ENCODE measurements around the gene CEMIP. TPM values are rescaled to one million over a fixed set of nuclear protein-coding genes. Genes with fewer than 3 reads are reported as not detected.

CEMIP gene
- polyA plus RNA-seq, 1 donor (not counting 4 experiments of a cell fraction or from before 2014, with no cell fraction given): 2.3 TPM

- TF ChIP-seq EZH2 (IDR thresholded peaks at IDR 0.05; ENCODE audit: low read length) (no peak), CTCF (optimal IDR thresholded peaks at IDR 0.05 in 1 of 3, IDR thresholded peaks at IDR 0.05 in 1 of 3, conservative IDR thresholded peaks at IDR 0.05 in 1 of 3; ENCODE audit: extremely low read depth in 1 of 3, insufficient read depth in 2 of 3, low read length in 3 of 3) (no peak)
- no peak for FAIRE-seq
- dilution Hi-C loops (cut with MboI; ENCODE audit: extremely low pct_ligation_motif_present, low sequenced_read_pairs): no loop called here
Measured at GRCh38 chr15:80895965-80896364, 116.8 kb downstream of the CEMIP start.

GRCh38 chr15:80898040-80898439, 118.9 kb downstream of the CEMIP start:
- Histone ChIP-seq H3K9me1 (ENCODE audit: control insufficient read depth, extremely low read depth, insufficient read depth, low read length) (no peaks in the 10 kb centered on the region), H3K79me2 (ENCODE audit: control insufficient read depth, insufficient read depth, low read length) (no peaks in the 10 kb centered on the region), H3K4me1 (ENCODE audit: control insufficient read depth, extremely low read depth, insufficient read depth, low read length) (no peaks in the 10 kb centered on the region), H3K9me3 (ENCODE audit: control insufficient read depth, low read depth, low read length) (no peaks in the 10 kb centered on the region), H3K4me3 (ENCODE audit: control insufficient read depth in 2 of 3, extremely low read depth in 1 of 3, insufficient read depth in 2 of 3, low read depth in 1 of 3, low read length in 3 of 3) (no peak overlapping the region), H3K36me3 (ENCODE audit: control insufficient read depth in 2 of 2, extremely low read depth in 1 of 2, insufficient read depth in 2 of 2, low read length in 2 of 2) (no peaks in the 10 kb centered on the region), H3K27me3 (ENCODE audit: control insufficient read depth, extremely low read depth, insufficient read depth, low read length) (no peaks in the 10 kb centered on the region), H4K20me1 (ENCODE audit: control insufficient read depth, extremely low read depth, insufficient read depth, low read length) (no peaks in the 10 kb centered on the region), H3K9ac (ENCODE audit: control insufficient read depth, extremely low read depth, insufficient read depth, low read length) (no peak overlapping the region), H2AFZ (ENCODE audit: control insufficient read depth, low read length) (no peak overlapping the region), H3K4me2 (ENCODE audit: control insufficient read depth, extremely low read depth, insufficient read depth, low read depth, low read length) (no peak overlapping the region), H3K27ac (ENCODE audit: control insufficient read depth, insufficient read depth, low read length) (no peak overlapping the region)
- DNase-seq (ENCODE audit: low read depth, low spot score) (no peak), FAIRE-seq (no peak)
- TF ChIP-seq EZH2 (IDR thresholded peaks at IDR 0.05; ENCODE audit: low read length): no peak
- no peak for TF ChIP-seq CTCF (optimal IDR thresholded peaks at IDR 0.05 in 1 of 3, IDR thresholded peaks at IDR 0.05 in 1 of 3, conservative IDR thresholded peaks at IDR 0.05 in 1 of 3; ENCODE audit: extremely low read depth in 1 of 3, insufficient read depth in 2 of 3, low read length in 3 of 3)
- dilution Hi-C loops (cut with MboI; ENCODE audit: extremely low pct_ligation_motif_present, low sequenced_read_pairs): no loop called here

More at GRCh38 chr15:80895965-80896364, 116.8 kb downstream of the CEMIP start:
- no peaks in the 10 kb centered on the region for H3K9me1 ChIP-seq (ENCODE audit: control insufficient read depth, extremely low read depth, insufficient read depth, low read length)
- H3K9ac ChIP-seq (ENCODE audit: control insufficient read depth, extremely low read depth, insufficient read depth, low read length): no peak overlapping the region
- no peak for DNase-seq (ENCODE audit: low read depth, low spot score)
- no peaks in the 10 kb centered on the region for H3K4me1 ChIP-seq (ENCODE audit: control insufficient read depth, extremely low read depth, insufficient read depth, low read length)
- no peaks in the 10 kb centered on the region for H3K27me3 ChIP-seq (ENCODE audit: control insufficient read depth, extremely low read depth, insufficient read depth, low read length)
- H3K4me2 ChIP-seq (ENCODE audit: control insufficient read depth, extremely low read depth, insufficient read depth, low read depth, low read length): no peak overlapping the region
- no peaks in the 10 kb centered on the region for H4K20me1 ChIP-seq (ENCODE audit: control insufficient read depth, extremely low read depth, insufficient read depth, low read length)
- H3K79me2 ChIP-seq (ENCODE audit: control insufficient read depth, insufficient read depth, low read length): no peaks in the 10 kb centered on the region
- H3K36me3 ChIP-seq (ENCODE audit: control insufficient read depth in 2 of 2, extremely low read depth in 1 of 2, insufficient read depth in 2 of 2, low read length in 2 of 2): no peaks in the 10 kb centered on the region
- H2AFZ ChIP-seq (ENCODE audit: control insufficient read depth, low read length): no peak overlapping the region
- H3K27ac ChIP-seq (ENCODE audit: control insufficient read depth, insufficient read depth, low read length): no peak overlapping the region
- H3K9me3 ChIP-seq (ENCODE audit: control insufficient read depth, low read depth, low read length): no peaks in the 10 kb centered on the region
- no peak overlapping the region for H3K4me3 ChIP-seq (ENCODE audit: control insufficient read depth in 2 of 3, extremely low read depth in 1 of 3, insufficient read depth in 2 of 3, low read depth in 1 of 3, low read length in 3 of 3)

Measured in keratinocyte (primary cell).